Spleen (tissue), 7 donors: ENCODE results near the gene INPP5B.

Experiments
- CTCF ChIP-seq, 11 experiments: fragments of 200-600 bp in 7 of 11; fragments of 450-650 bp in 4 of 11; sonication (generic) in 4 of 11; IDR thresholded peaks in 8 of 11; conservative IDR thresholded peaks in 3 of 11; 1 replicate in 7 of 11; 2 replicates in 4 of 11; pipeline versions ENCODE4 v1.4.0 to v1.8.0; 2016 to 2021; ENCODE audit warnings: antibody characterized with exemption in 11 of 11, inconsistent platforms in 4 of 11, mild to moderate bottlenecking in 1 of 11
- POLR2A ChIP-seq, 3 donors: fragments of 450-650 bp; IDR thresholded peaks; one replicate each; pipeline ENCODE4 v1.5.1; 2017; ENCODE audit warnings: antibody characterized with exemption in 3 of 3, mild to moderate bottlenecking in 1 of 3
- POLR2AphosphoS5 ChIP-seq, 3 donors: sonication (generic); formaldehyde crosslinking; IDR thresholded peaks; one replicate each; pipeline ENCODE4 v1.5.1; 2017; ENCODE audit warnings: antibody characterized with exemption in 3 of 3
- donor health status: DM: no; HTN: no; CAD: no; lungs with moderate emphysema.
- donor health status: DM: no; HTN: no; CAD: no.
- donor health status: DM: no; HTN: no; CAD: no.

- TF ChIP-seq CTCF (IDR thresholded peaks at IDR 0.05 in 8 of 11, conservative IDR thresholded peaks at IDR 0.05 in 3 of 11) (no peak), POLR2A (IDR thresholded peaks at IDR 0.05) (no peak), POLR2AphosphoS5 (IDR thresholded peaks at IDR 0.05) (no peak)
Observed at GRCh38 chr1:37944086-37944763, 2.6 kb downstream of the INPP5B start.
